ENCODE data around the gene WARS2. TPM values are rescaled to one million over a fixed set of nuclear protein-coding genes. Genes with fewer than 3 reads are reported as not detected.
A peak's percentile ranks its signal among the peaks of the same experiment; 100 is the strongest.

WARS2 gene
- polyA plus RNA-seq, 2 of the 4 experiments (the other 2 are of a cell fraction) = 5.9 to 7.9 TPM

- POLR2A ChIA-PET = interaction anchor here (0.7 to 1.0 kb wide), 3 partner anchors 9 to 232 kb away, joined by 3 read pairs; no protein-coding TSS in a partner anchor
- DNase-seq (ENCODE audit: low read depth in 1 of 2, low spot score in 1 of 2) (peak in 1 of 2 experiments; percentile 34), FAIRE-seq (no peak), ATAC-seq (peak in 1 of 2 experiments; percentile 60; a peak in 3 of 6 replicates)
- Histone ChIP-seq H3K4me2 (peak overlapping the region; percentile 82), H3K9me3 (no peaks in the 10 kb centered on the region), H3K4me1 (peaks cover 18% of the 10 kb centered on the region; the same call in 2 of the 3 replicates), H3K4me3 (peak overlapping the region; percentile 74), H3K27ac (peak overlapping the region; percentile 87 to 92)
- TF ChIP-seq CBX8 (IDR thresholded peaks at IDR 0.05) (no peak), CTCF (IDR thresholded peaks at IDR 0.05) (peak; percentile 36; the same call in 1 of the 3 replicates), EHF (CRISPR knock-in tag; IDR thresholded peaks at IDR 0.05) (no peak), KDM1A (IDR thresholded peaks at IDR 0.05; ENCODE audit: low read depth) (no peak), ZNF302 (CRISPR knock-in tag; IDR thresholded peaks at IDR 0.05) (no peak), PBX3 (IDR thresholded peaks at IDR 0.05) (no peak)
- CTCF ChIA-PET = interaction anchor here (0.6 to 1.5 kb wide), 7 partner anchors 9 to 729 kb away, joined by 3 to 5 read pairs (median 3); no protein-coding TSS in a partner anchor
- 33% methylated on average over 10 of the region's 11 CpGs for WGBS (ENCODE audit: missing lambda C conversion rate)
Measured at GRCh38 chr1:119141020-119141424, 569 bp upstream of the WARS2 start.

- ATAC-seq (peak; percentile 68 to 70), DNase-seq (ENCODE audit: low read depth in 1 of 2, low spot score in 1 of 2) (no peak), FAIRE-seq (no peak)
- H3K4me2 ChIP-seq = peak overlapping the region; percentile 81
- WGBS (ENCODE audit: missing lambda C conversion rate) = 47% methylated on average over 10 of the region's 10 CpGs
- POLR2A ChIA-PET = interaction anchor here (1.0 kb wide), 2 partner anchors 7 to 233 kb away, joined by 3 read pairs; no protein-coding TSS in a partner anchor
- no peaks in the 10 kb centered on the region for H3K9me3 ChIP-seq
- TF ChIP-seq NPAS2 (CRISPR knock-in tag; IDR thresholded peaks at IDR 0.05; ENCODE audit: borderline replicate concordance) (no peak), RARB (CRISPR knock-in tag; IDR thresholded peaks at IDR 0.05) (no peak), ATOH8 (CRISPR knock-in tag; IDR thresholded peaks at IDR 0.05; ENCODE audit: low read depth) (no peak), ZFP36 (IDR thresholded peaks at IDR 0.05; ENCODE audit: borderline replicate concordance, partially characterized antibody) (no peak), GATA3 (IDR thresholded peaks at IDR 0.05; ENCODE audit: borderline replicate concordance) (no peak), MAX (IDR thresholded peaks at IDR 0.05) (no peak), REST (IDR thresholded peaks at IDR 0.05) (no peak)
- H3K27ac ChIP-seq = peak overlapping the region; percentile 87 to 92
- H3K4me3 ChIP-seq = peak overlapping the region; percentile 74
- peaks cover 18% of the 10 kb centered on the region; the same call in 2 of the 3 replicates for H3K4me1 ChIP-seq
- CTCF ChIA-PET = interaction anchor here (1.0 kb wide), 1 partner anchor 227 kb away, joined by 3 read pairs; no protein-coding TSS in a partner anchor
Measured at GRCh38 chr1:119139857-119140176, 636 bp downstream of the WARS2 start.

GRCh38 chr1:119139403-119139802, 1.1 kb downstream of the WARS2 start:
- no peaks in the 10 kb centered on the region for H3K9me3 ChIP-seq
- H3K4me2 ChIP-seq = peak overlapping the region; percentile 81
- H3K4me3 ChIP-seq = peak overlapping the region; percentile 74
- ChIA-PET CTCF (no interaction called here), POLR2A (no interaction called here)
- DNase-seq (ENCODE audit: low read depth in 1 of 2, low spot score in 1 of 2) (no peak), ATAC-seq (no peak), FAIRE-seq (no peak)
- 41% methylated on average over 5 of the region's 5 CpGs for WGBS (ENCODE audit: missing lambda C conversion rate)
- peaks cover 20% of the 10 kb centered on the region for H3K4me1 ChIP-seq
- H3K27ac ChIP-seq = peak overlapping the region in 1 of 2 experiments; percentile 92; a peak in 4 of 6 replicates
- TF ChIP-seq ZC3H11A (IDR thresholded peaks at IDR 0.05) (no peak), EP300 (IDR thresholded peaks at IDR 0.05) (no peak), BCL3 (IDR thresholded peaks at IDR 0.05) (no peak), HOXA7 (CRISPR knock-in tag; IDR thresholded peaks at IDR 0.05) (no peak), SMC3 (IDR thresholded peaks at IDR 0.05) (no peak), CEBPB (IDR thresholded peaks at IDR 0.05) (no peak), HOXB5 (CRISPR knock-in tag; IDR thresholded peaks at IDR 0.05) (no peak), REST (IDR thresholded peaks at IDR 0.05) (no peak)
